ENCODE results near the gene LCA5L. TPM values are rescaled to one million over a fixed set of nuclear protein-coding genes. Genes with fewer than 3 reads are reported as not detected.
"Not testable (repeated sequence)": the region's sequence is repeated elsewhere in the genome, so short reads cannot be mapped to it uniquely, and the experiment has no call there.

LCA5L gene
- total RNA-seq, 1 donor from 2014 or later, result 0.26 TPM

- no peak for DNase-seq (ENCODE audit: low read depth in 2 of 2)
Measured at GRCh38 chr21:39452207-39452969, 6.8 kb upstream of the LCA5L start.

GRCh38 chr21:39451332-39452206, 6.0 kb upstream of the LCA5L start, which contains the start of gene SH3BGR:
TSS of gene SH3BGR (plus strand) at chr21:39451970. CDS start at chr21:39452097, 127 bp downstream.
- no peak for DNase-seq (ENCODE audit: low read depth in 2 of 2)

GRCh38 chr21:39447264-39447663, 1.7 kb upstream of the LCA5L start:
- no peak for DNase-seq (ENCODE audit: low read depth in 2 of 2)

- DNase-seq (ENCODE audit: low read depth in 2 of 2), result peak in 1 of 2 donors; percentile 14
Measured at GRCh38 chr21:39444421-39445180, 977 bp downstream of the LCA5L start.

GRCh38 chr21:39441502-39442475, 3.8 kb downstream of the LCA5L start:
- peak; percentile 37 to 63 for DNase-seq (ENCODE audit: low read depth in 2 of 2)

- DNase-seq (ENCODE audit: low read depth in 2 of 2), result no peak
Measured at GRCh38 chr21:39439232-39439631, 6.3 kb downstream of the LCA5L start.

GRCh38 chr21:39434950-39435349, 10.6 kb downstream of the LCA5L start:
- no peak for DNase-seq (ENCODE audit: low read depth in 2 of 2)

- DNase-seq (ENCODE audit: low read depth in 2 of 2), result no peak
Measured at GRCh38 chr21:39430954-39431353, 14.6 kb downstream of the LCA5L start.

GRCh38 chr21:39430457-39430856, 15.1 kb downstream of the LCA5L start:
- DNase-seq (ENCODE audit: low read depth in 2 of 2), result no peak

- no peak for DNase-seq (ENCODE audit: low read depth in 2 of 2)
Measured at GRCh38 chr21:39430016-39430415, 15.6 kb downstream of the LCA5L start.

GRCh38 chr21:39429445-39429844, 16.1 kb downstream of the LCA5L start:
- DNase-seq (ENCODE audit: low read depth in 2 of 2), result no peak

- DNase-seq (ENCODE audit: low read depth in 2 of 2), result no peak
Measured at GRCh38 chr21:39422527-39423241, 22.9 kb downstream of the LCA5L start.

GRCh38 chr21:39419204-39419603, 26.4 kb downstream of the LCA5L start:
- not testable (repeated sequence) for DNase-seq (ENCODE audit: low read depth in 2 of 2)

GRCh38 chr21:39406065-39406464, 39.5 kb downstream of the LCA5L start:
- no peak for DNase-seq (ENCODE audit: low read depth in 2 of 2)

GRCh38 chr21:39400173-39400572, 45.4 kb downstream of the LCA5L start:
- DNase-seq (ENCODE audit: low read depth in 2 of 2), result no peak

- DNase-seq (ENCODE audit: low read depth in 2 of 2), result no peak
Measured at GRCh38 chr21:39397646-39398385, 47.8 kb downstream of the LCA5L start.

GRCh38 chr21:39392981-39393380, 52.6 kb downstream of the LCA5L start:
- DNase-seq (ENCODE audit: low read depth in 2 of 2), result no peak

- DNase-seq (ENCODE audit: low read depth in 2 of 2), result no peak
Measured at GRCh38 chr21:39390212-39390765, 55.3 kb downstream of the LCA5L start.

GRCh38 chr21:39388811-39389155, 56.8 kb downstream of the LCA5L start:
- no peak for DNase-seq (ENCODE audit: low read depth in 2 of 2)
